GM23338 (cell line): ENCODE measurements around the gene ZNF709.

Experiments
- CREB1 ChIP-seq: fragments of 250-450 bp; sonication (Bioruptor Pico); IDR thresholded peaks from 2 replicates; pipeline ENCODE4 v1.5.0; 2020; ENCODE audit warnings: low read depth, mild to moderate bottlenecking, moderate library complexity
- CTCF ChIP-seq, 2 experiments: fragments of 200-600 bp in 1 of 2; sonication (generic) in 1 of 2; conservative IDR thresholded peaks; 2 replicates each; pipeline versions ENCODE4 v1.5.1 to v1.6.1; 2016 to 2017; ENCODE audit warnings: antibody characterized with exemption in 2 of 2, low read depth in 2 of 2, mild to moderate bottlenecking in 2 of 2, moderate library complexity in 1 of 2
- ETS1 ChIP-seq: IDR thresholded peaks from 2 replicates; pipeline ENCODE4 v1.6.1; 2016; ENCODE audit warnings: antibody characterized with exemption
- EZH2 ChIP-seq: fragments of 200-600 bp; sonication (generic); IDR thresholded peaks from one replicate; pipeline ENCODE4 v1.8.0; 2017; ENCODE audit warnings: antibody characterized with exemption, mild to moderate bottlenecking, low read depth; ENCODE audit not compliant: unreplicated experiment
- EZH2phosphoT487 ChIP-seq: fragments of 200-600 bp; sonication (generic); IDR thresholded peaks from one replicate; pipeline ENCODE4 v1.8.1; 2018; ENCODE audit warnings: antibody characterized with exemption; ENCODE audit not compliant: unreplicated experiment
- POLR2AphosphoS5 ChIP-seq: IDR thresholded peaks from 2 replicates; pipeline ENCODE4 v1.6.1; 2016; ENCODE audit warnings: antibody characterized with exemption, low read depth
- STAT1 ChIP-seq: IDR thresholded peaks from one replicate; pipeline ENCODE4 v1.6.1; 2016; ENCODE audit warnings: antibody characterized with exemption; ENCODE audit not compliant: unreplicated experiment
- ZNF331 ChIP-seq: fragments of 250-450 bp; sonication (Bioruptor Pico); IDR thresholded peaks from 2 replicates; pipeline ENCODE4 v1.5.0; 2020; ENCODE audit warnings: low read depth, mild to moderate bottlenecking, moderate library complexity

GRCh38 chr19:12484371-12485051, at the start of gene ZNF709:
- no peak for TF ChIP-seq CTCF (conservative IDR thresholded peaks at IDR 0.05; ENCODE audit: low read depth in 2 of 2)
- no peak for TF ChIP-seq ETS1
- peak; percentile 100 for TF ChIP-seq POLR2AphosphoS5
- TF ChIP-seq ZNF331 (CRISPR knock-in tag), result no peak
- no peak for TF ChIP-seq EZH2
- no peak for TF ChIP-seq EZH2phosphoT487
- TF ChIP-seq CREB1 (CRISPR knock-in tag), result peak; percentile 66; the same call in 1 of the 2 replicates
- no peak for TF ChIP-seq STAT1
